Astrocyte of the cerebellum (primary cell): ENCODE measurements around the gene IGF1.
A peak's percentile ranks its signal among the peaks of the same experiment; 100 is the strongest.

Experiments
- DNase-seq: peaks from one replicate; pipeline ENCODE4 v3.0.0-alpha.2; 2011; ENCODE audit warnings: low read depth
- H3K4me3 ChIP-seq: 2 replicates; pipeline ENCODE4 v1.5.1; 2011; ENCODE audit warnings: mild to moderate bottlenecking, low read depth, low read length, moderate library complexity
- CTCF ChIP-seq: IDR thresholded peaks from 2 replicates; pipeline ENCODE4 v1.5.1; 2012; ENCODE audit warnings: low read length, low read depth, moderate library complexity, mild to moderate bottlenecking; ENCODE audit errors: missing control alignments
- in situ Hi-C: cut with HindIII; loops from 2 replicates; pipeline ENCODE4 v1.10.0; 2017; ENCODE audit warnings: low sequenced_read_pairs

Gene IGF1

GRCh38 chr12:102444093-102444492, 36.3 kb downstream of the IGF1 start:
- no peak overlapping the region for H3K4me3 ChIP-seq
- in situ Hi-C loops, result no loop called here
- no peak for TF ChIP-seq CTCF
- no peak for DNase-seq

- no peak for DNase-seq
- in situ Hi-C loops, result no loop called here
- no peak overlapping the region for H3K4me3 ChIP-seq
- TF ChIP-seq CTCF, result no peak
Measured at GRCh38 chr12:102441077-102441596, 39.2 kb downstream of the IGF1 start.

- TF ChIP-seq CTCF, result no peak
- in situ Hi-C loops, result no loop called here
- DNase-seq, result no peak
- H3K4me3 ChIP-seq, result no peak overlapping the region
Measured at GRCh38 chr12:102439426-102440405, 40.6 kb downstream of the IGF1 start.

GRCh38 chr12:102438827-102439210, 41.5 kb downstream of the IGF1 start:
- in situ Hi-C loops, result no loop called here
- no peak for TF ChIP-seq CTCF
- DNase-seq, result no peak
- H3K4me3 ChIP-seq, result no peak overlapping the region

GRCh38 chr12:102438047-102438826, 42.1 kb downstream of the IGF1 start:
- TF ChIP-seq CTCF, result no peak
- no peak overlapping the region for H3K4me3 ChIP-seq
- in situ Hi-C loops, result no loop called here
- DNase-seq, result peak; percentile 33

- H3K4me3 ChIP-seq, result no peak overlapping the region
- in situ Hi-C loops, result no loop called here
- no peak for TF ChIP-seq CTCF
- no peak for DNase-seq
Measured at GRCh38 chr12:102437511-102437910, 42.9 kb downstream of the IGF1 start.
